Measurements from ENCODE around the gene XPC.

GRCh38 chr3:14152963-14153355 lies 25.4 kb downstream of the XPC start:
- TF ChIP-seq REST (IDR thresholded peaks at IDR 0.05) (no peak), CTCF (IDR thresholded peaks at IDR 0.05; ENCODE audit: low read depth, low read length, missing input control) (no peak), MAX (IDR thresholded peaks at IDR 0.05) (no peak)
